ENCODE data around the gene NBAS.

Gene NBAS

GRCh38 chr2:15372019-15372418 is 189.1 kb downstream of the NBAS start:
- DNase-seq (ENCODE audit: low read depth in 1 of 2, low spot score in 1 of 2), result no peak

DNA sequence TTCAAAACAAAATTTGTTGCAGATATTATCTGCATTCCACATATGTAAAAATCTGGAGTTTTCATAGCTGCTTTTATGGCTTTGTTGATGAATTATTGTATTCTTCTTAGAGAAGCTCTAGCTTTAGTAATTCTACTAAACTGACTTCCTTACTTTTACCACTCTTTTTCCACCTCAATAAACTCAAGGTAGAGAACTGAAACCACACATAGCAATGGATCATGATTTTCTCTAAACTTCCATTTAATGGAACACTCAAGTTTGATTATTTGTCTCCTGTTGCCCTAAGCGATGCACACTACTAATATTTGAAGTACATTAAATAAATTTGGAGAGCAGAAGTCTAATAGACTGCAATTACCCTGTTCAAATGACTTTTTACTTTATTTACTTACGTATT is 192.0 kb downstream of the NBAS start:
- no peak for DNase-seq (ENCODE audit: low read depth in 1 of 2, low spot score in 1 of 2)

DNA sequence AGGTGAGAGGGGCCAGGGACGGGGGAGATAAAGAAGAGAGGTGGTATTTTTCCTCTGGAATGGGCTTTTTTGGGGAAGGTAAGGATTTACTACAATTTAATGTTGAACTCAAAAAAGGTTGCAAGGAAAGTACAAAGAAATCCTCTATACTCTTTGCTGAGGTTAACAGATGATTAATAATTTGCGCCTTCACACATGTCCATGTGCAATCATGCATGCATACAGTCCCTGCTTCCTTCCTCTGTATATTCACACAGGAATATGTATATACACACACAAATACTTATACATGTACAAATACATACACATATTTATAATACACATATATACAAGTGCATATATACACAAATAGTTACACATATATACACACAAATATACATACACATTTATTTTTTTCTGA is 193.4 kb downstream of the NBAS start:
- no peak for DNase-seq (ENCODE audit: low read depth in 1 of 2, low spot score in 1 of 2)

- DNase-seq (ENCODE audit: low read depth in 1 of 2, low spot score in 1 of 2), result no peak
These were observed 193.9 kb downstream of the NBAS start for GRCh38 chr2:15367205-15367604.

DNA sequence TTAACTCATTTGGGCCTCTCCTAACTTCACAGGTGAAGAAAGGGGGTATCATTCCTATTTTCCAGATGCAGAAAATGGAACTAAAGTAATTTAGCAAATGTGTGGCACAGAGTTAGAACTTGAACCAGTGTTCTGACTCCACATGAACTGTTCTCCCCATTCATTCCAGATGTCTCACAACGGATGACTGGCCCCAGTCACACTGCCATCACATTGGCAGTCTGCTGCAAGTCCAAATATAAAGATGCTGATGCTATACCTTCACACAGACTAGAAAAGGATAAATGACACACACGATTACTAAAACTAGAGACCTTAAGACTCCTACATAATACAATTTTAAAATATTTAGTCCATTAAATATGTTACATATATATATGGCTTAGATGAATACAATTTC is 195.7 kb downstream of the NBAS start:
- no peak for DNase-seq (ENCODE audit: low read depth in 1 of 2, low spot score in 1 of 2)

- no peak for DNase-seq (ENCODE audit: low read depth in 1 of 2, low spot score in 1 of 2)
These were observed 196.6 kb downstream of the NBAS start for GRCh38 chr2:15364561-15364960.

- no peak for DNase-seq (ENCODE audit: low read depth in 1 of 2, low spot score in 1 of 2)
These were observed 197.4 kb downstream of the NBAS start for GRCh38 chr2:15363734-15364133.

DNA sequence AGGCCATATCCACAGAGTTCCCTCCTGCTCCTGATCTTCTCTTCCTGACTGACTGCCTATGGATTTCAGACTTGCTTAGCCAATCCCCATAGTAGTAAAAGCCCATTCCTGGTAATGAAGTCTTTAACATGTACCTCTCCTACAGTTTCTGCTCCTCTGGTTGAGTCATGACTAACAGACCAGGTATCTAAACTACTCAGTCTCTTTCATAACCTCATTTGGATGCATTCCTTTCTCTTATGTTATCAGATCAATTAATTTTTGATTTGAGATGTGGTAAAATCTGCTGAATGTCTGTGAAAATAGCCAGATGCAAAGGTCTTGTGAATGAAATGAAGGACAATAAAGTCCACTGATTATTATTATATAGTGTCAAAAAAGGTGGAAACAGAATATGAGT is 198.0 kb downstream of the NBAS start:
- DNase-seq (ENCODE audit: low read depth in 1 of 2, low spot score in 1 of 2), result no peak

- no peak for DNase-seq (ENCODE audit: low read depth in 1 of 2, low spot score in 1 of 2)
These were observed 201.2 kb downstream of the NBAS start for GRCh38 chr2:15359716-15360531.

DNA sequence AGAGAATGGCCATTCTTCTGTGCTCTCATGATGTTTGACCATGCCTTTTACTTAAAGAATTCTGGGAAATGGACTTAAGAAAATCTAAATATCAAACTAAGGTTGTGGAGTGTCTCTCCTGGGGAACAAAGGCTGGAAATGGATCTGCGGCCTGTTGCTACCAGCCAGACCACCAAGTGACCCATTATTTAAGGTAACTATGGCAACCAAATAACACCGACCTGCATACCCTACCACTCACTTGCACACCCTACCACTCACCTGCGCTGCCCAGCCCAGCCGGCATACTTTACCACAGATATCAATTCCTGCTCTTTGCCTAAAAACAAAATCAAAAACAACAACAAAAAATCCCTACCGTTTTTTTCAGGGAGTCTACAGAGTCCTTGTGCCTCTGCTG is 203.2 kb downstream of the NBAS start:
- no peak for DNase-seq (ENCODE audit: low read depth in 1 of 2, low spot score in 1 of 2)

DNA sequence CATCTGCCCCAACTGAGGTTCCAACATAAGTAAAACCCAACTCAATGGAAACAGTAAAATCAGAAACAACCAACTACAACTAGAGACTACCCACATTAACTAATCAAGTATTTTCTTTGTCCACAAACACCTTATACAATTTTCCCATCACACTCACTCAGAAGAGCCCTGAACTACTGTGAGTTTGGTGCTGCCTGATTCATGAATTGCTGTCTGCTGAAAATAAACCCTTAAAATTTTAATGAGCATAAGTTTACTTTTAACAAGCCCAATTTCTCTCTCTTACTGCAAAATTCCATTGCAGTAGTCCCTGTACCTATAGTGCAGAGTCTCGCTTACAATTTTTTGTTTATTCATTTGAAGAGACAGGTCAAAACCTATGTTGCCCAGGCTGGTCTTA is 203.9 kb downstream of the NBAS start:
- DNase-seq (ENCODE audit: low read depth in 1 of 2, low spot score in 1 of 2), result no peak

DNA sequence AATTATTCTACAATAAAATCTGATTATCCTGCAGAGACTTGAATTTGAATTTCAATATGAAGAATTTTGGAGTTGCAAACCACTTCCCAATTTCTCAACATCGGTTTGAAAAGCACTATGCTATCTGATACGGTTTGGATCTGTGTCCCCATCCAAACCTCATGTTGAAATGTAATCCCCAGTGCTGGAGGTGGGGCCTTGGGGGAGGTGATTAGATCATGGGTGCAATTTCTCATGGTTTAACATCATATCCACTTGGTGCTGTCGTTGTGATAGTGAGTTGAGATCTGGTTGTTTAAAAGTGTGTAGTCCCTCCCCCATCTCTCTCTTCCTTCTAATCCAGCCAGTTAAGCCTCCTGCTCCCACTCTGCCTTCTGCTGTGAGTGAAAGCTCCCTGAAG is 205.7 kb downstream of the NBAS start:
- DNase-seq (ENCODE audit: low read depth in 1 of 2, low spot score in 1 of 2), result no peak

DNA sequence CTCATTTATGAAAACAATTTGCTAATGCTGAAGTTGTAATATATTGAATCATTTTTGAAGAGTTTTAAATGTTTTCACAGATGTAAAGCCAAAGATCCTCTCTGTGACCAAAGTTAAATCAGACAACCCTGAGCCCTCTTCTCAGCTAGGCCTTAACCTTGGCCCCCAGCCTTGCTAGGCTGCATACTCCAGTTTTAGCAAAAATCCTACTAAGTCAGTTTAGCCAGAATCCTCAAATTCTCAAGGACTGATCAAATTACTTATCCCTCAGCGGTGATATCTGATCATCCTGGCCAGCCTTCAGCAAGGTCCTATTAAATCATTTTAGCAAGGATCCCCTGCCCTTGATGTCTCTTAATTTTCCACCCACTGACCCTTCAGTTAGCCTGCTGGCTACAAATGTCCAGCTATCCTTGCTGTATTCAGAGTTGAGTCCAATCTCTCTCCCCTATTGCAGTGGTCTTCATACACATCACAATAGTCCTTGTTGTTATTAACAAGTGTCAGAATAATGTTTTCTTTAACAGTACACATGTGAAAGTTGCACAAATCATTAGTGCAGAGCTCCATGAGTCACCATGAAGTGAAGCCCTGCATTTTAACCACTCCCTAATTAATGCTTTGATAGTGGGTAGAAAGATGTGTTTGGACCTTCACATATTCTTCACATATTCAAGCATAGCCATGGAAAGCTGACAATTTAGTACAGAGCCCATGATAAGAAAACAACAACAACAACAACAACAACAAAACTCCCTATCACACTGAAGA is 206.4 kb downstream of the NBAS start:
- no peak for DNase-seq (ENCODE audit: low read depth in 1 of 2, low spot score in 1 of 2)

- DNase-seq (ENCODE audit: low read depth in 1 of 2, low spot score in 1 of 2), result no peak
These were observed 208.8 kb downstream of the NBAS start for GRCh38 chr2:15352363-15352762.

GRCh38 chr2:15348636-15349035 is 212.5 kb downstream of the NBAS start:
- no peak for DNase-seq (ENCODE audit: low read depth in 1 of 2, low spot score in 1 of 2)

GRCh38 chr2:15348045-15348444 is 213.1 kb downstream of the NBAS start:
- DNase-seq (ENCODE audit: low read depth in 1 of 2, low spot score in 1 of 2), result no peak

GRCh38 chr2:15346624-15347023 is 214.5 kb downstream of the NBAS start:
- DNase-seq (ENCODE audit: low read depth in 1 of 2, low spot score in 1 of 2), result no peak

GRCh38 chr2:15337996-15338666 is 223.0 kb downstream of the NBAS start:
- no peak for DNase-seq (ENCODE audit: low read depth in 1 of 2, low spot score in 1 of 2)

DNA sequence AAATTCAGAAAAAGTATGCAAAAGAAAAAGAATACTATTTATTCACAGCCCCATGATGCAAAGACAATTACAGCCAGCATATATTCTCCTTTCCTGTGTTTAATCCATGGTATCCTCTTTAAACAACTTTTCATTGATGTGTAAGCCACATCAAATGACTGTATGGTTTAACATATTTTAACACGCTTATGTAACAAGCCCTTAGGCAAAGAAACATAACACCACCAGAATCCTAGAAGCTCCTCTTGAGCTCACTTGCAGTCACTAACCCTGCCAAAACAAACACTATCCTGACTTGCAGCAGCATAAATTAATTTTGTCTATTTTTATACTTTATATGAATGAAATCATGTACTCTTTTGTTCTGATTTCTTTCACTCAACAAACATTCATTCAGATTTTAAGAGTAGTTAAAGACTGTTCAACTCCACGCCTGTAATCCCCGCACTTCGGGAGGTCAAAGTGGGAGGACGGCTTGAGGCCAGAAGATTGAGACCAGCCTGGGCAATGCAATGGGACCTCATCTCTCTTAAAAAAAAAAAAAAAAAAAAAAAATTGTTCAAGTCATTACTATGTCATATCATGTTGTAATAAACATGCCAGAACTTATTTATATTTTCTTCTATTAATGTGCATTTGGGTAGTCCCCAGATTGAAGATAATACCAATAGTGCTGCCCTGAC is 226.3 kb downstream of the NBAS start:
- DNase-seq (ENCODE audit: low read depth in 1 of 2, low spot score in 1 of 2), result no peak

GRCh38 chr2:15331787-15332186 is 229.3 kb downstream of the NBAS start:
- no peak for DNase-seq (ENCODE audit: low read depth in 1 of 2, low spot score in 1 of 2)

DNA sequence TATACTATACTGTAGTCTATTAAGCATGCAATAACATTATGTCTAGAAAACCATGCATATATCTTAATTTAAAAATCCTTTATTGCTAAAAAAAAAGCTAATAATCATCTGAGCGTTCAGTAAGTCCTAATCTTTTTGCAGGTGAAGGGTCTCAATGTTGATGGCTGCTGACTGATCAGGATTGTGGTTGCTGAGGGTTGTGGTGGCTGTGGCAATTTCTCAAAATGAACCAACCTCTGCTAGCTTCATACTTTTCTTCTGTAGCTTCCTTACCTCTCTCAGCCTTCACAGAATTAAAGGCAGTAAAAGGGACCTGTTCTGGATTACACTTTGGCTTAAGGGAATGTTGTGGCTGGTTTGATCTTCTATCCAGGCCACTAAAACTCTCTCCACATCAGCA is 235.8 kb downstream of the NBAS start:
- no peak for DNase-seq (ENCODE audit: low read depth in 1 of 2, low spot score in 1 of 2)

DNA sequence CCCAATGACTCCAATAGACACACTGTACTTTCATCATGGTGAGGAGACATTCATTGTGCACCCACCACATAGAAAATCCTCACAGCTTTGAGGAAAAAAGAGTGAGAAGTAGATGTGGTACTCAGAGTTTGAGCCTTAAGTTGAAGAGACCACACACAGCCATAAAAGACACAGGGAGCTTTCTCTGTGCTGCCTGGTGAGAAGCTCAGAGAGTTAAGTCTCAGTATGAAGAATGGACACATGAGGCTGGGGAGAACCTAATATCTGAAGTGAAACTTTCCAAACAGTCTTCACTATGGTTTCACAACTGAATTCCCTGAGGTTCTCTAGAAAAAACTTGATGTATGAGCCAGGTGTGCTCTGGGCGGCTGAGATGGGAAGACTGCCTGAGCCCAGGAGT is 237.9 kb downstream of the NBAS start:
- DNase-seq (ENCODE audit: low read depth in 1 of 2, low spot score in 1 of 2), result no peak
